SIG-M5 treated with dmso at 0.1 percent for 504 hours (cell line): ENCODE results near the gene CACNA1B.
"Not testable (repeated sequence)": the region's sequence is repeated elsewhere in the genome, so short reads cannot be mapped to it uniquely, and the experiment has no call there.

Source experiments
- DNase-seq: peaks from one replicate; lab custom pipeline; 2025; ENCODE audit not compliant: unreplicated experiment; lab: John Stamatoyannopoulos, UW

Gene CACNA1B

DNA sequence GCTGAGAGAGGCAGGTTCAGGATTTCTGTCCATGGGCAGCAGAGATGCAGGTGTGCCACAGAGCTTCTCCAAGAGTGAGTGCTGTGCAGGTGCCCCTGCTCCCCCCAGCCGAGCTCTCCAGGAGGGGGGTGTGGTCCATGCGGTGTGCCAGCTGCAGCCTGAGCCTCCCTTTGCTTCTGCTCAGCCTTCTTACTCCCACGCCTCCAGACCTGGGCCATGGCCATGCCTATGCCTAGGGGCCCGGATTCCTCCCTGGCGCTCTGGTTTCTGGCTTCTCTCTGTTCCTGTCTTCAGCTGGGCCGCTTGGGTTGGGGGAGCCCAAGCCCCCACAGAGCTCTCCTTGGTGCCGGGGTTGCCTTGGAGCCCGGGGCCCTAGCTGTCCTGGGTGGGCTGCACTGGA lies 133.3 kb downstream of the CACNA1B start:
- DNase-seq = no peak

DNA sequence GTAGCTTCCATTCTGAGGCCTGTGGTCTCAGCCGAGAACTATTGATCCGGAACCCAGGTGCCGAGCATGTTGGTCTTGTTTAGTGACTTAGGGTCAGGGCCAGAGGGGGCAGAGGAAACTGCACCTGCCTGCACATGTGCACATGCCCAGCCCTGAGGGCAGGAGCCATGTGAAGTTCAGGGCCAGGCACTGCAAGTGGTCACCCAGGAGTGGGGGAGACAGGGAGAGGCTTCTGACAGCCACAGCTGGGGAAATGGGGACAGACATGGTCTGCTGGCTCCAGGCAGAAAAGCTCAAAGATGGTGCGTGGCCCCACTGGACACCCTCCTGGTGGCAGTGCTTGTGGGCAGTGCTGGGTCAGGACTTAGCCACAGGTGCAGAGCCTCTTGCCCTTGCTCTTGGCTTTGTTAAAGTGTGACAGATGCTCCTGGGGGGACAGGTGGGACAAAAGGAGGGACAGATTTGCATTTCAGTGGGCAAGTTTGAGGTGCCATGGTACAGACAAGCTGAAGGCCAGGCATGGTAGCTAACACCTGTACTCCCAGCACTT lies 134.4 kb downstream of the CACNA1B start:
- DNase-seq = no peak

DNA sequence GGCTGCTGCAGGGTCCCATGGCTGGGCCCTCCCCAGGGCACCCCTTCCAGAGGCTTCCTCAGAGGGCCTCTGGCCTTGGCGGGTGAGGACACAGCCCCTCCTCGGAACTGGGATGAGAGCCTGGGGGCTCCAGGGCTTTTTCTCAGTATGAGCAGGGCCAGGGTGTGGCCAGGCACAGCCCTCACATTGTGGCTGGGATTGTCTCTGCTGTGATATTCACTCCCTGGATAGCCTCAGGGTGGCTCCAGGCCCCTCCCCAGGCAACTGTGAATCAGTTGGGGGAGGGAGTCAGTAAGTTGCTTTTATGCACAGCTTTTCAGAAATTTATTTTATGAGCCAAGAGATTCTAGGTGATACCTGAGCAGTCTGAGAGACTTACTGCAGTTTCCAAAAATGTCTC lies 135.7 kb downstream of the CACNA1B start:
- no peak for DNase-seq

DNA sequence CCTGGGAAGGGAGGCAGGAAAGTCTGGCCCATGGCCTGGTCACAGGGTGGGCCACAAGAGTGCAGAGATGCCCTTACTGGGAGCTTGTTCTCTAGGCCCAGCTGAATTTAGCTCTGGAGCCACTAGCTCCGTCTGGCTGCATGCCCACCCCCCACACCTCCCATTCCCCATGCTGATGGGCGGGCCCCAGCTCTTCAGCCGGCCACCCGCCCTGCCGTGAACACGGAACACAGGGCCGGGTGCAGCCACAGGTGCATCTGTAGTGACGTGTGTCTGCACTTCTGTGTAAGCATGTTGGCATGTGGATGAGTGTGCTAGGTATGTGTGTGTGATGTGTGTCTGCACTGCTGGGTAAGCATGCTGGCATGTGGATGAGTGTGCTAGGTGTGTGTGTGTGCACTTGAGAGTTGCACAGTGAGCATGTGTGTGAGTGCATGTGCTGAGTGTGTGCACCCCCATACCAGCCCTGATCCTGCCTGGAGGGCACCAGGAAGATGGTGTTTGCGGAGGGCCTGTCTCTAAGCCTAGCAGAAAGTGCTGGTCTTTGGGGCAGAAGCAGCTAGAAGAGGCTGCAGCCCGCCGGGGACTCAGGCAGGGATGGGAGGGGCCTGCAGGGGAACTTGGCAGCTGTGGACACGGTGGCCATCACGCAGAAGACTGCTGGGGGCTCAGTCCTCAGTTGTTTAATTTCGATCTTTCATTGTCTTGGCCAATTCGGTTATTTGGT lies 136.4 kb downstream of the CACNA1B start:
- DNase-seq = no peak

DNA sequence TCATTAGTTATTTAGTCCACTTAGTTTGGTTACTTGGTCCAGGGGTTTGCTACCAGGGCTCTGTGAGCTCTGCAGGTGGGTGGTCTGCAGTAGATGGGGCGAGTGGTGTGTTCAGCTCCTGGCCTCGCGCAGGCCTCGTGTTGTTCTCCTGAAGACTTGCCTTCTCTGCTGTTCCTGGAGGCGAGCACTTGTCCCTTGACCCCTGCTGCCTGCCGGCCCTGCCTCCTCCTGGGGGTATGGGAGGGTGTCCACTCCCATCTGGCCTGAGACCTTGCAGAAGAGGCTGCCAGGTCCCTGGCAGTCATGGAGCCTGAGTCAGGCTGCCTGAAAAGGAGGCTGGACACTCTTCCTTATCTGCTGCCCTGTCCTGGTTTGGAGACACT lies 137.0 kb downstream of the CACNA1B start:
- no peak for DNase-seq

DNA sequence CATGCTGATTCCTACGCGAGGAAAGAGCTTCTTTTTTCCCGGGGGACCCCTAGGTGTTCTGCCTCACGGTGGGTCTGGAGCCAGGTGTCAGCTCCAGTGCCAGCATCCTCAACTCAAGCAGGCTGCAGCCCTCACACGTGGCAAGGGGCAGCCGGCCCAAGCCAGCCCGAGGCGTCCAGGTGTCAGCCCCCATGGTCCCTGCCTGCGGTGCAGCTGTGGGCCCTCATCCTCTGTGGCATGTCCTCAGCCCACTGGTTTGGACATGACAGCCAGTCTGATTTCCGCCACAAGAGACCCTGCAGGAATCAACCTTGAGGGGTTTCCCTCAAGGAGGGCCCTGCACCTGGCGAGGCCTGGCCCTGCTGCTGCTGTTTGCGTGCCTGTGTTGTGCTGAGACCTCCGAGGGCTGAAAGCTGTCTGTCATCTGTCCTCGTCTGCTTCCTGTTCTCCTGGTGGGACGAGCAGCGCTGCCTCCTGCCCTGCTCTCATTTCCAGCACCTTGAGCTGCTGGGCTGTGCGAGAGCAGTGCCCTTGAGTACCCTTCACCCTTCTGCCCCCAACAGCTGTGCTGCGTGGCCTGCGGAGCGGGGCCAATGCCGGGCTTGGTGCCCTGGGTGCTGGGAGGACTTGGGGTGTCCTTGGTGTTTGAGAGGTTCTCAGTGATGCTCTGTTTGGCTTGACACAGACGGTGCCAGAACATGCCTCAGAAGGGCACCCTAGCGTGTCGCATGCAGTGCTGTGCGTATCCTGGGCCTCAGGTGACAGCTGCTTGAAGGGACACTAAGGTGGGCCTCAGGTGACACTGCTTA lies 137.6 kb downstream of the CACNA1B start:
- no peak for DNase-seq

DNA sequence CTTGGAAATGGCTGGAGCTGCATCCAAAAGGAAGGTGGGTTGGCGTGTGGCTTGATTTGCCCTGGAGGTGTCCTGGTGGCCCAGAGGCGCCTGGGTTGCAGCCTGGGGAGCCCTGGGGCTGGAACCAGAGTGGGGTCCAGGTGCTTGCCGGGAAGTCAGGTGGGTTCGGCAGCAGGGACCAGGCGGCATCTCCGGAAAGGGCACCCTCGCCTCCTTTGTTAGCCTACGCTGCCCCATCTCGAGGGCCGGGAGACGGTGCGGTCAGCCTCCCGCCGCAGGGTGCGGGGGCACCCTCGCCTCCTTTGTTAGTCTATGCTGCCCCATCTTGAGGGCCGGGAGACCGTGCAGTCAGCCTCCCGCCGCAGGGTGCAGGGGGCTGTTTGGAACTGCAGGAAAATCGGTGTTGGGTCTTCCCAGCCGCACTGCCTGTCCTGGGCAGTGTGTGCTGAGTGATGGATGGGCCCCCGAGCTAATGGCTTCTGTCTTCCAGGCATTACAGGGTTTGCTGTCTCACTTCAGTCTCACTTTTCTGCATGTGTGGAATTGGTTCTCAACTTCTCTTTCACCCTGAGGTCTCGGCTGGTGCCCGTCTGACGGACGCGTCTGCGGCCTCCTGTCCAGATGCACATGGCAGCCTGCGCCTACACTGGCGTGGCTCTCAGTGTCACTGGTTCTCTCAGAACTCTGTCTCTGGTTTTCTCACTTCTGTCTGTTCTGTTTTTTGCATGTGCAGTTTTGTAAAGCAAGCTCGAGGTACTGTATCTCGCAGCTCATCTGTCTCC lies 139.0 kb downstream of the CACNA1B start:
- no peak for DNase-seq

DNA sequence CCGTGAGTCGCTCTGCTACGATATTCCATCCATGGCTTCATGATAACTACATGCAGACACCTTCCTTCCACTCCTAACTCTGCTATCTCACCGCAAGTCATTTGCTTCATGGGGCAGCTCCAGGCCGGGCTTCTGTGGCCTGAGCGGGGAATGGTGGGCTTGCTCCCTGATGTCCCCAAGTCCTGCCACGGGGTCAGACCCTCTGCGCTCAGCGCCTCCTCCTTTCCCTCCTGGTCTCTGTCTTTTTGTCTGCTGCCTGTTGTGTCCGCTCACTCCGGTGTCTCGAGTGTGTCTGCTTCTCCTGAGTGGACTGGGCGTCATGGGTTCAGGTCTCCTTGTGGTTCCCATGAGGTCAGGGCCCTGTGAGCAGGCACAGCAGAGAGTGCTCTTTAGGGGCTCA lies 139.6 kb downstream of the CACNA1B start:
- DNase-seq = no peak

DNA sequence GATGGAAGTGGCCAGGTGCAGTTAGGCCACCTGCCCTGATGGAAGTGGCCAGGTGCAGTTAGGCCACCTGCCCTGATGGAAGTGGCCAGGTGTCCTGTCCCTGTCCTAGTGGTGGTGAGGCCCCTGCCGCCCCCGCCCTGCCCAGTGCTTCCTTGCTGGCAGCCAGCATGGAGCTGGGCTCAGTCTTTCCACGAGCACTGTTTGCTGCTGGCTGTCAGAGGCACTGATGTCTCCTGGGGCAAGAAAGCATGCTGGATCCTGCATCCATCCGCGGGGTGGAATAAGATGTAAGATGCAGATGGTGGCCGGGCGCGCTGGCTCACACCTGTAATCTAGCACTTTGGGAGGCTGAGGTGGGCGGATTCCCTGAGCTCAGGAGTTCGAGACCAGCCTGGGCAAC lies 141.9 kb downstream of the CACNA1B start:
- not testable (repeated sequence) for DNase-seq

DNA sequence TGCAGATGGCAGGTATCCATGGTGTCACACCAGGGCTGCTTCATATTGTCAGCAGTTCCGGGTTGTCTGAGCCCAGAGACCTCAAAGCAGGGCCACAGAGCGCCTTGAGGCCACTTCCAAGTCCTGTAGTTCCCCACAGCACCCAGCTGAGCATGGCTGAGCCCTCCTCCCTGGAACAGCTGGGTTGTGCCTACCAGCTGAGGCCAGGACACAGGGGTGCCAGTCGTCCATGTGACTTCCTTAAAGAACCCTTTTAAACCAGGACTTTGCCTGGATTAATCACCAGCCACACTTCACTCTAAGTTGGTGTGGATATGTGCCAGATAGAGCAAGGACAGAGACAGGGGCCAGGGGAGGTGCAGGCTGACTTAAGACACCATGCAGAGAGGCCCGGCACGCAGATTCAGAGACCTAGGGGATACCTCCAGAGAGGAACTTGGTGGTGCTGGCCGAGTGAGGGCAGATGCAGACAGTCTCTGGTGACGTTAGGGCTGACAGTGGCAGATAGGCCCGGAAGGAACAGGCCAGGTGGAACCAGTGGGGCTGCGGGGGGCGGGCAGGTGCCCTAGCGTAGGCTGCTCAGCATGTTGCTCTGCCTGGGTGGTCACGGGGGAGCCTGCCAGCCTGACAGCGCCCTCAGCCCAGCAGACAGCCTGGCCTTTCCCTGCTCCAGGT lies 142.7 kb downstream of the CACNA1B start:
- DNase-seq = no peak

DNA sequence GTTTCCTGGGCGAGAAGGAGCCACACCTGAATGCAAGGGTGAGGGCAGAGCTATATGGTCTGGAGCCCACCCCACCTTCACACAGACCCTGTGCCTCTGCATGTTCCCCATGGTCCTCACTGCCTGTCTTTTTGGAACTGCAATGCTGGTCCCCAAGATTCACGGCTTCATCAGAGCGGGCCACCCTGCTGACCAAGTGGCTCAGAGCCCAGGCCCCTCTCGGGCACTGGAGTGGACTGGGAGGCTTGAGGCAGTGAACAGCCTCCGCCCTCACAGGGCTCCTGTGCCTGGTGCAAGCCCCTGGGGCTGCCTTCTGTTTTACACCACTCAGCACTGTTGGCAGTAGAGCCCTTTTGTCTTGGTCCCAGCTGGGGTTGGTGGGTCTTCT lies 143.2 kb downstream of the CACNA1B start:
- DNase-seq = no peak

DNA sequence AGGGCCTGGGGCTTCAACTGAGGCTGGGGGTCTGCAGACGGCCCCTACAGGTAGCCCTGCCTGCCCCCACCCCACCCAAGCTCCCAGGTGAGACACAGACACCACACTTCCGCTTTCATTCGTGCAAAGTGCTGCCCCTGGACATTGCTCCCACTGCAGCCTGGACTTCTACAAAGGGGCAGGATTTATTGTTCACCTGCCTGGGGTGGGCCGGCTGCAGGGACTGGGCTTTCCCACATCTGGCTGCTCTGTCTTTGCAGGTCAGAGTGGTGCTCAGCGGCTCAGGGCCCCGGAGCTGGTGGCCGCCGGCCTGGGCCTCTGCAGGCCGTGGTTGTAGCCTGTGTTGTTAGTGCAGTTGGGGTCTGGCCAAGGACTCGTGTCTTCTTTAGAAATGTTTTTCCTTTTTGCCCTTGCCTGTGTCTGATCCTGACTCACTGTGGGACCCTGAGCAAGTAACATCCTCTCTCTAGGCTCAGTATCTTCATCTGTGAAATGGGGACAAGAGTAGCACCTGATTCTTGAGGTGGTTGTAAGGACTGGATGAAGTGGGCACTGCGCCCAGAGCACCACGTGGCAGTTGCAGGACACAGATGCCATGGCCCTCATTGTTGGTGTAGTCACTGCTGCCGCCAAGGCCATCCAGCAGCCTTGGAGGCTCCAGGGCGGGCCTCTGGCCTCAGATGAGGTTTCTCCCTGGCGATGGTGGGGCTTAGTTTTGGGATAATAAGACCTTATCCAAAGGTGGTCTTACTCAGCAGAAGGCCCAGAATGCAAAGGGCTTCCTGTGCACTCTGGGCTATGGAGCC lies 143.9 kb downstream of the CACNA1B start:
- DNase-seq = no peak

DNA sequence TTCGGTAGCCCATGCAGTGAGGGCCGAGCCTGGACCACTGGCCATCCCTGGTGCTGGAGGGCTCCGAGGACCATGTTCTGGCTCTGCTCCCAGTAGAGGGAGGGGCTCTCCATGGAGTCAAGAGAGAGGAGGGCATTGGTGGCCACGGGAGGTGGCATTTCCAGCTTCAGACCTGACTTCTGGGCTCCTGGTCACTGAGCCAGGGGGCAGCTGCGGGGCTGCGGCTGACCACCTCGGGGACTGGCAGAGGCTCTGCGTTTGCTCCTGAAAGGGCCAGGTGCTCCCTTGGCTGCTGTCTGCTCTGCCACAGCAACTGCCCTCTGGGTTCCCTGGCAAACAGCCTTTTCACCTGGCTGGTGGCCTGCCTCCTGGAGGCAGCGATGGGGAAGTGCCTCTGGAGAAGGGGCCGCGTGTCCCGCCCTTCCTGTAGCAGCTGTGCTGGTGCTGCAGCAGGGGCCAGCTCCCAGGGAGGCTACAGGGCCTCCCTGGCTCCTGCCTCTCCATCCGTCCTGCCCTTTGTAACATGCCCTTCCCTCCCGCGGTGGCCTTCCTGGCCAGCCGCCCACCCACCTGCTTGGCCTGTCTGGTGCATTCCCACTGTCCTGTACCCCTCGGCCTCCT lies 144.6 kb downstream of the CACNA1B start:
- peak; percentile 9 for DNase-seq

DNA sequence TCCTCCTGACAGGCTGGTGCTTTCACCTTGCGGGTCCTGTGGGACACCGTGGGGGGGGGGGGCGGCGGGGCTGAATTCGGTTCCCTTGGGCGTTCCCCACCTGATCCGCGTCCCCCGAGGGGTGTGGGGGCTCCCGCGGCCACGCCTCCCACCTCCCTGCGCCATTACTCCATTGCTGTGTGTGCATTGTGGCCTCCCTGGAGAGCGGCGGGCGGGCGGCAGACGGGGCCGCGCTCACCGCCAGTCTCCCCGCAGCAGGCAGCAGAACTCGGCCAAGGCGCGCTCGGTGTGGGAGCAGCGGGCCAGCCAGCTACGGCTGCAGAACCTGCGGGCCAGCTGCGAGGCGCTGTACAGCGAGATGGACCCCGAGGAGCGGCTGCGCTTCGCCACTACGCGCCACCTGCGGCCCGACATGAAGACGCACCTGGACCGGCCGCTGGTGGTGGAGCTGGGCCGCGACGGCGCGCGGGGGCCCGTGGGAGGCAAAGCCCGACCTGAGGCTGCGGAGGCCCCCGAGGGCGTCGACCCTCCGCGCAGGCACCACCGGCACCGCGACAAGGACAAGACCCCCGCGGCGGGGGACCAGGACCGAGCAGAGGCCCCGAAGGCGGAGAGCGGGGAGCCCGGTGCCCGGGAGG lies 145.3 kb downstream of the CACNA1B start:
- DNase-seq = no peak

DNA sequence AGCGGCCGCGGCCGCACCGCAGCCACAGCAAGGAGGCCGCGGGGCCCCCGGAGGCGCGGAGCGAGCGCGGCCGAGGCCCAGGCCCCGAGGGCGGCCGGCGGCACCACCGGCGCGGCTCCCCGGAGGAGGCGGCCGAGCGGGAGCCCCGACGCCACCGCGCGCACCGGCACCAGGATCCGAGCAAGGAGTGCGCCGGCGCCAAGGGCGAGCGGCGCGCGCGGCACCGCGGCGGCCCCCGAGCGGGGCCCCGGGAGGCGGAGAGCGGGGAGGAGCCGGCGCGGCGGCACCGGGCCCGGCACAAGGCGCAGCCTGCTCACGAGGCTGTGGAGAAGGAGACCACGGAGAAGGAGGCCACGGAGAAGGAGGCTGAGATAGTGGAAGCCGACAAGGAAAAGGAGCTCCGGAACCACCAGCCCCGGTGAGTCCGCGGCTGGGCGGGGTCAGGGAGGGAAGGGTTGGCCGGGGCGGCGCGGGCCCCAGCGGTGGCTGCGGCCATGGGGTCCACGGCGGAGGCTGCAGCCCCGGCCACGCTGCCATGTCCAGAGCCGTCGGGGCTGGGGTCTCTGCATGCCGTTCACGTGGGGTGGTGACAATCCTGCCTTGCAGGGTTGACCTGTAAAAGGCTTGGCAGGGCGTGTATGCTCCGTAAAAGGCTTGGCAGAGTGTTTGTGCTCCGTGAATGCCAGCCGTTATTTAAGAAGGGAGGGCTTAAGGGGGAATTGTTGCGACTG lies 146.0 kb downstream of the CACNA1B start:
- DNase-seq = no peak

DNA sequence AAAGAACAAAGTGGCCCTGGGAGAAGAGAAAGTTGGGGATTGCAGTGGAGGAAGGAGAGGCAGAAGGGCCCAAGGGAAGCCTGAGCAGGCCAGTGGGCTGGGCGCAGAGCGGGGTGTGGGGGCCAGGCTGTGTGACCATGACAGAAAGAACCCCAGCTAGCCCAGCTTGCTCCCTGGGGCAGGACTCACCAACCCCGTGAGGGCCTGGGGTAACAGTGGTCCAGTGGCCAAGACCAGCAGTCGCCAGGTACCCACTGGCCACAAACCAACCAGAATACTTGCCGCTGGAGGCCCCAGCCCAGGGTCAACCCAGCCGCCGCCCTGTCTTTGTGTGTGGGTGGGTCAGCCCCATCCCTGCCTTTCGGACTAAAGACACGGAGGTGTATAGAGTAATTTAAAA lies 146.5 kb downstream of the CACNA1B start:
- DNase-seq = no peak

DNA sequence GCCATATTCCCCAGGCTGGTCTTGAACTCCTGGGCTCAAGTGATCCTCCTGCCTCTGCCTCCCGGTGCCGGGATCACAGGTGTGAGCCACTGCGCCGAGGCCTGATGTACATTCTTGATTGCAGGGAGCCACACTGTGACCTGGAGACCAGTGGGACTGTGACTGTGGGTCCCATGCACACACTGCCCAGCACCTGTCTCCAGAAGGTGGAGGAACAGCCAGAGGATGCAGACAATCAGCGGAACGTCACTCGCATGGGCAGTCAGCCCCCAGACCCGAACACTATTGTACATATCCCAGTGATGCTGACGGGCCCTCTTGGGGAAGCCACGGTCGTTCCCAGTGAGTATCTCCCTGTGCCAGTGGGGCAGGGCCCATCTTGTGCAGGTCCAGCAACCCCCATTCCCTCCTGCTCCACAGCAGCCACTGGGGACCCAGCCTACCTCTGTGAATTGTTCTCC lies 147.3 kb downstream of the CACNA1B start:
- no peak for DNase-seq

DNA sequence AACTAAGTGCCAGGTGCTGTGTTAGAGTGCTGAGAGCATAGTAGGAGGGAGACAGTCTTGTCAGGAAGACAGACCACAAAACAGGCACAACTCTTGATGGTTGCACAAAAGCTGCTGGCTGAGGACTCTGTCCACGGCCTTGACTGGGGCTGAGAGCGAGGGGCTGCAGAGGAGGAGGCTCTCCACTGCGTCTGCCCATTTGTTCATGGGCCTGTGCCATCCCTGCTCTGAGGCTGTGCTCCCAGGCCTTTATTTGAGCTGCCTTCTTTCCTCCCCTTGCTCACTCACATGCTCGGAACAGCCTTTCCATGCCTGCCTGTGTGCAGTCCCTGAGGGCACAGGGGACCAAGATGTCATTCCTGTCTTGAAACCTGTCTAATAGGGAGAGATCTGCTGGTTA lies 147.8 kb downstream of the CACNA1B start:
- no peak for DNase-seq
